ENCODE results near the gene MED16. TPM values are rescaled to one million over a fixed set of nuclear protein-coding genes. Genes with fewer than 3 reads are reported as not detected.

The MED16 gene
- total and polyA plus RNA-seq, 2 experiments from 2014 or later = 26.6 to 66.5 TPM

DNA sequence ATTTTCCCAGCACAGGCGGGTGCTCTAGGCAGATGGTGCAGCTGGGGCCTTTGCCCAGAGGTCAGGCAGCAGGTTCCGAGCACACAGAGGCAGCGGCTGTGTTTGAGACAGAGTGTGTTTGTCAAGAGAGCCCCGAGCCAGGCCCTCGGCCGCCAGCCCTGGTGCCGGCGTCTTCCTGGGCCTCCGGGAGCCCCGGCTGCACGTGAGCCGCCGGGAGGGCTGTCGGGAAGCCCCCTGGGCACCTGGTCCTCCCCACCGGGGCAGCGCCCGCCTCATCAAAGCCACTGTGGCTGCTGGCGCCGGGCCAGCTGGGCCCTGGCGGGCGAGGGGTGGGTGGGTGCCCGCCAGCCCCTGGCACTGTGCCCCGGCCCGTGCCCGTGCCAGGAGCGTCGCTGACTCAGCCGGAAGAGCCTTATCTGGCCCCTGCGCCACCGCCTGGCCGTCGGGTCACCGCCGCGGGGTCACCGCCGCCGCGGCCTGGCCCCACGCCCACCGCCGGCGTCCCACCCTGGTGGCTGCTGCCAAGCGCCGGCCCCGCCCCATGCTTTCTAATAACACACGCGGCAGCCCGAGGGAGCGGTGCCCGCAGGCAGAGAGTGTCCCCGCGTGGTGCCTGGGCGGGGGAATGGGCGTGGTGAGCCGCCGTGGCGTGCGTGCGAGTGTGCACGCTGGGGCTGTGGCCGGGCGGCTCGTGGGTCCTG lies 47.8 kb upstream of the MED16 start:
- Histone ChIP-seq H3K4me3 (no peak overlapping the region), H3K27ac (no peak overlapping the region), H3K79me2 (ENCODE audit: insufficient read depth) (peaks cover 100% of the 10 kb centered on the region), H3F3A (ENCODE audit: insufficient read depth) (no peaks in the 10 kb centered on the region), H3K36me3 (ENCODE audit: low read depth) (no peaks in the 10 kb centered on the region; the same call in 1 of the 2 replicates), H3K9me2 (ENCODE audit: insufficient read depth) (no peaks in the 10 kb centered on the region), H3K27me3 (replicated peaks; ENCODE audit: insufficient read depth) (no peaks in the 10 kb centered on the region), H2AFZ (no peak overlapping the region), H3K4me1 (ENCODE audit: insufficient read depth) (no peaks in the 10 kb centered on the region), H3K9me3 (ENCODE audit: low read depth) (no peaks in the 10 kb centered on the region), H4K20me1 (ENCODE audit: insufficient read depth) (no peaks in the 10 kb centered on the region), H3K4me2 (ENCODE audit: unreplicated experiment) (no peak overlapping the region), H3K9ac (no peak overlapping the region)
- in situ Hi-C loops (cut with MboI) = no loop called here
- no peak for DNase-seq
- TF ChIP-seq EZH2 (IDR thresholded peaks at IDR 0.05; ENCODE audit: insufficient read depth, poor library complexity, severe bottlenecking) = no peak
- no peak for TF ChIP-seq EZH2phosphoT487 (IDR thresholded peaks at IDR 0.05; ENCODE audit: insufficient read depth, low read depth)
- WGBS, 2 experiments (ENCODE audit: low coverage in 1 of 2, low lambda C conversion rate in 2 of 2, missing lambda C conversion rate in 2 of 2) = 86 to 88% methylated on average over 19 to 60 of the region's 64 CpGs

GRCh38 chr19:939922-940321 lies 46.9 kb upstream of the MED16 start:
- WGBS, 2 experiments (ENCODE audit: low coverage in 1 of 2, low lambda C conversion rate in 2 of 2, missing lambda C conversion rate in 2 of 2) = 95 to 98% methylated on average over 6 to 7 of the region's 7 CpGs
- no peak overlapping the region for H3K4me2 ChIP-seq (ENCODE audit: unreplicated experiment)
- H3K9me2 ChIP-seq (ENCODE audit: insufficient read depth) = no peaks in the 10 kb centered on the region
- H3F3A ChIP-seq (ENCODE audit: insufficient read depth) = no peaks in the 10 kb centered on the region
- H3K4me1 ChIP-seq (ENCODE audit: insufficient read depth) = peaks cover 5% of the 10 kb centered on the region; the same call in 1 of the 2 replicates
- no peaks in the 10 kb centered on the region for H3K27me3 ChIP-seq (replicated peaks; ENCODE audit: insufficient read depth)
- TF ChIP-seq EZH2 (IDR thresholded peaks at IDR 0.05; ENCODE audit: insufficient read depth, poor library complexity, severe bottlenecking) (no peak), EZH2phosphoT487 (IDR thresholded peaks at IDR 0.05; ENCODE audit: insufficient read depth, low read depth) (no peak)
- no peak overlapping the region for H2AFZ ChIP-seq
- peaks cover 100% of the 10 kb centered on the region for H3K79me2 ChIP-seq (ENCODE audit: insufficient read depth)
- no peak overlapping the region for H3K4me3 ChIP-seq
- no peaks in the 10 kb centered on the region for H3K9me3 ChIP-seq (ENCODE audit: low read depth)
- no peak for DNase-seq
- no peaks in the 10 kb centered on the region for H4K20me1 ChIP-seq (ENCODE audit: insufficient read depth)
- H3K9ac ChIP-seq = no peak overlapping the region
- in situ Hi-C loops (cut with MboI) = no loop called here
- H3K27ac ChIP-seq = no peak overlapping the region
- H3K36me3 ChIP-seq (ENCODE audit: low read depth) = no peaks in the 10 kb centered on the region; the same call in 1 of the 2 replicates

DNA sequence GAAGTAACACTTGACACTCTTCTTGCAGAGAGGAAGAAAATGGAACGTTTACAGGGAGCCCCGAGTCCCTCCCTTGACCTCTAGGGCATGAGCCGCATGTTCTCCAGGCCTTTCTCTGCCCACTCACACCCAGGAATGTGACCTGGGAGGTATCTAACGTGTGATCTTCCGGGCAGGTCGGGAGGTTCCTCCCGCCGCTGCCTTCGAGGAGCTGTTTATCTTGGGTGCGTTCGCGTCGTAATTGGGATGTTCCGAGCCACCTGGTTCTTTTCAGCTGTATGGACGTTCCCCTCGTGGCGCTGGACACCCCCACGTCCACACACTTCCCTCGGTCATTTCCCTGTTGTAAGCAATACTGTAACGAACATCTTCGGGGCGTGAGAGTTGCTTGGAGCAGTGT lies 46.5 kb upstream of the MED16 start:
- no peaks in the 10 kb centered on the region for H3F3A ChIP-seq (ENCODE audit: insufficient read depth)
- H3K4me2 ChIP-seq (ENCODE audit: unreplicated experiment) = no peak overlapping the region
- no peak overlapping the region for H3K27ac ChIP-seq
- no peak overlapping the region for H2AFZ ChIP-seq
- peaks cover 10% of the 10 kb centered on the region; the same call in 1 of the 2 replicates for H3K4me1 ChIP-seq (ENCODE audit: insufficient read depth)
- no peak for DNase-seq
- in situ Hi-C loops (cut with MboI) = no loop called here
- 91 to 92% methylated on average over 22 of the region's 22 CpGs for WGBS, 2 experiments (ENCODE audit: low coverage in 1 of 2, low lambda C conversion rate in 2 of 2, missing lambda C conversion rate in 2 of 2)
- no peaks in the 10 kb centered on the region for H3K9me3 ChIP-seq (ENCODE audit: low read depth)
- H3K36me3 ChIP-seq (ENCODE audit: low read depth) = no peaks in the 10 kb centered on the region; the same call in 1 of the 2 replicates
- TF ChIP-seq EZH2 (IDR thresholded peaks at IDR 0.05; ENCODE audit: insufficient read depth, poor library complexity, severe bottlenecking) = no peak
- TF ChIP-seq EZH2phosphoT487 (IDR thresholded peaks at IDR 0.05; ENCODE audit: insufficient read depth, low read depth) = no peak
- no peaks in the 10 kb centered on the region for H3K27me3 ChIP-seq (replicated peaks; ENCODE audit: insufficient read depth)
- no peaks in the 10 kb centered on the region for H3K9me2 ChIP-seq (ENCODE audit: insufficient read depth)
- H4K20me1 ChIP-seq (ENCODE audit: insufficient read depth) = no peaks in the 10 kb centered on the region
- no peak overlapping the region for H3K4me3 ChIP-seq
- no peak overlapping the region for H3K9ac ChIP-seq
- H3K79me2 ChIP-seq (ENCODE audit: insufficient read depth) = peaks cover 100% of the 10 kb centered on the region

DNA sequence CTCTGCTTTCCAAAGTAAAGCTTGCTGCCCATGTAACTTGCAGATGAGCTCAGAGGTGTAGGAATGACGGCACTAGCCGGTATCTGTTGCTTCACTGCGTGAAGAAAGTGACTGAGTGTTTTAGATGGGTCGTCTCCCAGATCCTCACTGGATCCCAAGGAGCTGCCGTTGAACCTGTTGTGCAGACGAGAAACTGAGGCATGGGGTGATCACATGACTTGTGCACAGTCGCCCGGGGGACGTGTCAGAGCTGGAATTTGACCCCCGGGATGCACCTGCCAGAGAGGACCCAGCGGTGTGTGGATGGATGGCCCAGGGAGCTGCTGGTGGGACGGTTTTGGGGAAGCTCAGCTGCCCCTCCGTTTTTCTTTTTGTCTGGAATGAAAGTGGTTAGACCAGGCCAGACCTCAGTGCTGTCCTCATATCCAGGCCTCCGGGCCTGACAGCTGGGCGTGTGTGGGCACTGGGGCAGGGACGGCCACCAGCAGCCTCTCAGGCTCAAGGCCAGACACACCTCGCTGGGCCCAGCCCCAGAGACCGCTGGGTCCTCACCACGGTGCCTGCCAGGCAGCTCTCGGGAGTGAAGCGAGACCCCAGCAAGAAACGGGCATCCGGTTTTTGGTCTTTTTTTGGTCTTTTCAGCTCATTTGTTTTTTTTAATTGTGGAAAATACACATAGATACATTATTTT lies 45.4 kb upstream of the MED16 start:
- Histone ChIP-seq H3K36me3 (ENCODE audit: low read depth) (no peaks in the 10 kb centered on the region; the same call in 1 of the 2 replicates), H4K20me1 (ENCODE audit: insufficient read depth) (no peaks in the 10 kb centered on the region)
- 96 to 98% methylated on average over 23 of the region's 23 CpGs for WGBS, 2 experiments (ENCODE audit: low coverage in 1 of 2, low lambda C conversion rate in 2 of 2, missing lambda C conversion rate in 2 of 2)

More for the DNA sequence above, 45.4 kb upstream of the MED16 start:
- no peak for TF ChIP-seq EZH2 (IDR thresholded peaks at IDR 0.05; ENCODE audit: insufficient read depth, poor library complexity, severe bottlenecking)
- no peak for TF ChIP-seq EZH2phosphoT487 (IDR thresholded peaks at IDR 0.05; ENCODE audit: insufficient read depth, low read depth)
- in situ Hi-C loops (cut with MboI) = no loop called here
- no peak overlapping the region for H3K9ac ChIP-seq
- peaks cover 18% of the 10 kb centered on the region for H3K4me1 ChIP-seq (ENCODE audit: insufficient read depth)
- H3K4me2 ChIP-seq (ENCODE audit: unreplicated experiment) = no peak overlapping the region
- no peak for DNase-seq
- peaks cover 100% of the 10 kb centered on the region for H3K79me2 ChIP-seq (ENCODE audit: insufficient read depth)
- no peak overlapping the region for H3K4me3 ChIP-seq
- no peak overlapping the region for H3K27ac ChIP-seq
- H3K27me3 ChIP-seq (replicated peaks; ENCODE audit: insufficient read depth) = no peaks in the 10 kb centered on the region
- H2AFZ ChIP-seq = no peak overlapping the region
- H3K9me2 ChIP-seq (ENCODE audit: insufficient read depth) = no peaks in the 10 kb centered on the region
- no peaks in the 10 kb centered on the region for H3F3A ChIP-seq (ENCODE audit: insufficient read depth)
- no peaks in the 10 kb centered on the region for H3K9me3 ChIP-seq (ENCODE audit: low read depth)
